ENCODE measurements around the gene PSPN.
"Not testable (repeated sequence)": the region's sequence is repeated elsewhere in the genome, so short reads cannot be mapped to it uniquely, and the experiment has no call there.

The PSPN gene

DNA sequence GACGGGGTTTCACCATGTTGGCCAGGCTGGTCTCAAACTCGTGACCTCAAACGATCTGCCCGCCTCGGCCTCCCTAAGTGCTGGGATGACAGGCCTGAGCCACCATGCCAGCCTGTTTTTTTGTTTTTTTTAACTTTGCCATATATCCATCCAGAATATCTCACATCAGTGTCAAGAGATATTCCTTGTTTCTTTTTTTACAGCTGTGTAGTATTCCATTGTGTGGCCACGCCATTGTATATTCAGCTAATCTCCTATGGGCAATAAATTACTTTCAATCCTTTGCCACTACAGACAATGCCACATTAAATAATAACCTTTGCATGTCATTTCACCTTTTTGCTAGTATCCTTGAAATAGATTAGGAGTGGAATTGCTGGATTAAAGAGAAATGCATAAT, 33.6 kb upstream of the PSPN start:
- Histone ChIP-seq H3K4me3 (ENCODE audit: low read length) (no peak overlapping the region), H3K9me3 (ENCODE audit: insufficient read depth, low read length) (no peaks in the 10 kb centered on the region), H3K36me3 (replicated peaks; ENCODE audit: low read depth, low read length) (peaks cover 27% of the 10 kb centered on the region), H4K20me1 (ENCODE audit: insufficient read depth, low read length) (peaks cover 3% of the 10 kb centered on the region; the same call in 1 of the 2 replicates), H3K9ac (ENCODE audit: low read length) (no peak overlapping the region), H2AFZ (ENCODE audit: low read depth, low read length) (no peak overlapping the region), H3K4me2 (ENCODE audit: low read length) (no peak overlapping the region), H3K79me2 (ENCODE audit: low read length) (no peaks in the 10 kb centered on the region), H3K27ac (ENCODE audit: low read length) (no peak overlapping the region), H3K27me3 (ENCODE audit: low read depth, low read length) (no peaks in the 10 kb centered on the region), H3K4me1 (ENCODE audit: low read length) (no peaks in the 10 kb centered on the region)
- TF ChIP-seq, protein P1, sequence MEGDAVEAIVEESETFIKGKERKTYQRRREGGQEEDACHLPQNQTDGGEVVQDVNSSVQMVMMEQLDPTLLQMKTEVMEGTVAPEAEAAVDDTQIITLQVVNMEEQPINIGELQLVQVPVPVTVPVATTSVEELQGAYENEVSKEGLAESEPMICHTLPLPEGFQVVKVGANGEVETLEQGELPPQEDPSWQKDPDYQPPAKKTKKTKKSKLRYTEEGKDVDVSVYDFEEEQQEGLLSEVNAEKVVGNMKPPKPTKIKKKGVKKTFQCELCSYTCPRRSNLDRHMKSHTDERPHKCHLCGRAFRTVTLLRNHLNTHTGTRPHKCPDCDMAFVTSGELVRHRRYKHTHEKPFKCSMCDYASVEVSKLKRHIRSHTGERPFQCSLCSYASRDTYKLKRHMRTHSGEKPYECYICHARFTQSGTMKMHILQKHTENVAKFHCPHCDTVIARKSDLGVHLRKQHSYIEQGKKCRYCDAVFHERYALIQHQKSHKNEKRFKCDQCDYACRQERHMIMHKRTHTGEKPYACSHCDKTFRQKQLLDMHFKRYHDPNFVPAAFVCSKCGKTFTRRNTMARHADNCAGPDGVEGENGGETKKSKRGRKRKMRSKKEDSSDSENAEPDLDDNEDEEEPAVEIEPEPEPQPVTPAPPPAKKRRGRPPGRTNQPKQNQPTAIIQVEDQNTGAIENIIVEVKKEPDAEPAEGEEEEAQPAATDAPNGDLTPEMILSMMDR (IDR thresholded peaks at IDR 0.05; ENCODE audit: low read depth, low read length): no peak
- no peak for TF ChIP-seq EZH2phosphoT487 (IDR thresholded peaks at IDR 0.05; ENCODE audit: low read depth)

DNA sequence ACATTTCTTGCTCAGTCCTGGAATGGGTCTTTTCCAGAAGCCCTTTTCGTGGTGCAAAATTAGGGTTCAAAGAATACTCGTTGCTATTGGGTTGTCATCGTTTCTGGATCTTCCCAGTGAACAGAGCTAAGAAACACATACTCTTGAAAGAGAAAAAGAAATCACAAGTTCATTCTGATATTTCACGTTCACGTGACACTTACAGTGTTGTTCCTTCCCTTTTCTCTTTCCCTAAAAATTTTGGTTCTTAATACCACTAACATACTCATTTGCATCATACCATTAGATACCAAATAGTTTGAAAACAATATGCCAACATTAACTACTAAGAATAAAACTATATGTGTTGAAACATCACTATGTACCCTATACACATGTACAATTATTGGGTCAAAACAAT, 30.7 kb upstream of the PSPN start:
- TF ChIP-seq, protein P1 (IDR thresholded peaks at IDR 0.05; ENCODE audit: low read depth, low read length): no peak
- no peak for TF ChIP-seq EZH2phosphoT487 (IDR thresholded peaks at IDR 0.05; ENCODE audit: low read depth)
- H2AFZ ChIP-seq (ENCODE audit: low read depth, low read length): no peak overlapping the region
- no peaks in the 10 kb centered on the region for H3K79me2 ChIP-seq (ENCODE audit: low read length)
- H4K20me1 ChIP-seq (ENCODE audit: insufficient read depth, low read length): no peaks in the 10 kb centered on the region
- no peak overlapping the region for H3K9ac ChIP-seq (ENCODE audit: low read length)
- H3K36me3 ChIP-seq (replicated peaks; ENCODE audit: low read depth, low read length): peaks cover 3% of the 10 kb centered on the region
- H3K9me3 ChIP-seq (ENCODE audit: insufficient read depth, low read length): no peaks in the 10 kb centered on the region
- no peaks in the 10 kb centered on the region for H3K27me3 ChIP-seq (ENCODE audit: low read depth, low read length)
- H3K4me2 ChIP-seq (ENCODE audit: low read length): no peak overlapping the region
- H3K27ac ChIP-seq (ENCODE audit: low read length): no peak overlapping the region
- H3K4me1 ChIP-seq (ENCODE audit: low read length): no peaks in the 10 kb centered on the region
- H3K4me3 ChIP-seq (ENCODE audit: low read length): no peak overlapping the region

DNA sequence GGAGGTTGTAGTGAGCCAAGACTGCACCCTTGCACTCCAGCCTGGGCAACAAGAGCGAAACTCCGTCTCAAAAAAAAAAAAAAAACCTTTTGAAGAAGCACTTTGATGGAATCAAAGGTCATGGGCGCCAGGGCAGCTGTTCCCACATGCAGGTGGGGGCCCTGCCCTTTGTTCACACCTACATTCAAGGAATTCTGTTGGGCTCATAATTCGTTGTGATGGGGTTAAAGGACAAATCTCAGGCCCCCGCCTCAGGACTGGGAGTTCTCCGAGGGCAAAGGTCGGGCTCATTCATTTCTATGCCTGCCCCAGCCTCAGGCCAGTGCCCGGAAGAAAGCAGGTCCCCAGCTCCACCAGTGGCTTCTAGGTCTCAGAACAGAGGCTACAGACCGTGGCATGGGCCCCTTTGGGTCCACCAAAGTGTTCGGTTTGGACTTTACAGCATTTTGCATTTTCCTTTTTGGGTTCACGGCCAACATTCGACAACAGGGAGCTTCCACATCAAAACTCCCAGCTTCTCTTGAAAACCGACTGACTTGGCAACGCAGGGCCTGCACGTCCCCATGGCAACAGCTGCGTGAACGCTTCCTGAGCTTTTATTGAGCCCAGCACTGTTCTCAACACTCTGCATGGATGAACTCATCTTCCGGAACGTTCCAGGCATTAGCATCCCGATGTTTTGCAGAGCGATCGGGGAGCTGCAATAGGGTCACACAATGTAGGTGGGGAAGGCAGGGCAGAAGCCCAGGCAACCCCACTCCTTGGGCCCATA, 27.3 kb upstream of the PSPN start:
- Histone ChIP-seq H3K79me2 (ENCODE audit: low read length) (no peaks in the 10 kb centered on the region), H4K20me1 (ENCODE audit: insufficient read depth, low read length) (no peaks in the 10 kb centered on the region), H3K4me2 (ENCODE audit: low read length) (no peak overlapping the region), H3K9me3 (ENCODE audit: insufficient read depth, low read length) (no peaks in the 10 kb centered on the region), H2AFZ (ENCODE audit: low read depth, low read length) (no peak overlapping the region), H3K27me3 (ENCODE audit: low read depth, low read length) (no peaks in the 10 kb centered on the region), H3K4me3 (ENCODE audit: low read length) (no peak overlapping the region), H3K4me1 (ENCODE audit: low read length) (no peaks in the 10 kb centered on the region), H3K27ac (ENCODE audit: low read length) (no peak overlapping the region), H3K9ac (ENCODE audit: low read length) (no peak overlapping the region), H3K36me3 (replicated peaks; ENCODE audit: low read depth, low read length) (no peaks in the 10 kb centered on the region)
- TF ChIP-seq, protein P1 (IDR thresholded peaks at IDR 0.05; ENCODE audit: low read depth, low read length): no peak
- TF ChIP-seq EZH2phosphoT487 (IDR thresholded peaks at IDR 0.05; ENCODE audit: low read depth): no peak

DNA sequence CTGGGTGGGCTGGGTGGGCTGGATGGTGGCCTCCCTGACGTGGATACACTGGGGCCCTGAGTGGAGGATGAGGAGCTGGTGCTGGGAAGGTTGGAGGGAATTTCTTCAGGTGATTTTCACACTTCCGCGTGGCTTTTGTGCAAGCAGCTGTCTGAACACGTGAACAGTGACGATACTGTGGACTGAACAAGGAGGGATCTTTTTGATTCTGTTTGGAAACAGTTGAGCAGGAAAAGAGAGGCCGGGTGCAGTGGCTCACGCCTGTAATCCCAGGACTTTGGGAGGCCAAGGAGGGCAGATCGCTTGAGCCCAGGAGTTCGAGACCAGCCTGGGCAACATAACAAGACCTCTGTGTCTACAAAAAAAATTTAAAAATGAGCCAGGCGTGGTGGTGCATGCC, 26.3 kb upstream of the PSPN start:
- Histone ChIP-seq H3K79me2 (ENCODE audit: low read length) (no peaks in the 10 kb centered on the region), H3K9ac (ENCODE audit: low read length) (no peak overlapping the region), H3K27ac (ENCODE audit: low read length) (no peak overlapping the region), H3K36me3 (replicated peaks; ENCODE audit: low read depth, low read length) (no peaks in the 10 kb centered on the region), H3K4me1 (ENCODE audit: low read length) (no peaks in the 10 kb centered on the region), H3K4me3 (ENCODE audit: low read length) (no peak overlapping the region), H3K4me2 (ENCODE audit: low read length) (no peak overlapping the region), H4K20me1 (ENCODE audit: insufficient read depth, low read length) (no peaks in the 10 kb centered on the region), H3K9me3 (ENCODE audit: insufficient read depth, low read length) (no peaks in the 10 kb centered on the region), H2AFZ (ENCODE audit: low read depth, low read length) (no peak overlapping the region), H3K27me3 (ENCODE audit: low read depth, low read length) (no peaks in the 10 kb centered on the region)
- TF ChIP-seq EZH2phosphoT487 (IDR thresholded peaks at IDR 0.05; ENCODE audit: low read depth): no peak
- TF ChIP-seq, protein P1 (IDR thresholded peaks at IDR 0.05; ENCODE audit: low read depth, low read length): no peak

DNA sequence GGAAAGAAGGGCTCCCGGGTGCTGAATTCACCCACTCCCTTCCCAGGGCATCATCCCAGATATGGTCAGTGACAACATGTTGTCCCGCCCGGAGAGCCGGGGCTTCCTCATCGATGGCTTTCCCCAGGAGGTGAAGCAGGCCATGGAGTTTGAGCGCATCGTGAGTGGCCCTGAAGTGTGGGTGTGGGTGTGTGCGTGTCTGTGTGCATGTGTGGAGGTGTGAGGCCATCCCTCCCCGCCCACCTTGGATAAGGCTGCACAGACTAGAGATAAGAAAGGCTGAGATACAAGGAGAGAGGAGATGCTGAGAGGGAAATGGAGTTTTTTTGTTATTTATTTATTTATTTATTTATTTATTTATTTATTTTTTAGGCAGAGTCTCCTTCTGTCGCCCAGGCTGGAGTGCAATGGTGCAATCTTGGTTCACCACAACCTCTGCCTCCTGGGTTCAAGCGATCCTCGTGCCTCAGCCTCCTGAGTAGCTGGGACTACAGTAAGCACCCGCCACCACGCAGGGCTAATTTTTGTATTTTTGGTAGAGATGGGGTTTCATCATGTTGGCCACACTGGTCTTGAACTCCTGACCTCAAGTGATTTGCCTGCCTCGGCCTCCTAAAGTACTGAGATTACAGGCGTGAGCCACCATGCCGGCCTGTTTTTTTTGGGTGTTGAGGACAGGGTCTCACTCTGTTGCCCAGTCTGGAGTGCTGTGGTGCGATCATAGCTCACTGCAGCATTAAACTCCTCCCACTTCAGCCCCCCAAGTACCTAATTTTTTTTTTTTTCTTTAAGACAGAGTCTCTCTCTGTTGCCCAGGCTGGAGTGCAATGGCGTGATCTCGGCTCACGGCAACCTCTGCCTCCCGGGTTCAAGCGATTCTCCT, 24.6 kb upstream of the PSPN start:
- H3K4me2 ChIP-seq (ENCODE audit: low read length); H3K9me3 ChIP-seq (ENCODE audit: insufficient read depth, low read length); H3K27ac ChIP-seq (ENCODE audit: low read length); H3K27me3 ChIP-seq (ENCODE audit: low read depth, low read length); H4K20me1 ChIP-seq (ENCODE audit: insufficient read depth, low read length); H3K4me3 ChIP-seq (ENCODE audit: low read length); H3K36me3 ChIP-seq (replicated peaks; ENCODE audit: low read depth, low read length); H3K79me2 ChIP-seq (ENCODE audit: low read length); H3K9ac ChIP-seq (ENCODE audit: low read length); H2AFZ ChIP-seq (ENCODE audit: low read depth, low read length); H3K4me1 ChIP-seq (ENCODE audit: low read length): not testable (repeated sequence)

Measured in OCI-LY3 (cell line).